GM18520 (cell line): ENCODE measurements around the gene MYO7B.

Experiments used
- ATAC-seq: cut with Tn5 transposase; IDR thresholded peaks from one replicate; pipeline ENCODE4 v1.9.1; 2021; ENCODE audit not compliant: unreplicated experiment

Gene MYO7B

DNA sequence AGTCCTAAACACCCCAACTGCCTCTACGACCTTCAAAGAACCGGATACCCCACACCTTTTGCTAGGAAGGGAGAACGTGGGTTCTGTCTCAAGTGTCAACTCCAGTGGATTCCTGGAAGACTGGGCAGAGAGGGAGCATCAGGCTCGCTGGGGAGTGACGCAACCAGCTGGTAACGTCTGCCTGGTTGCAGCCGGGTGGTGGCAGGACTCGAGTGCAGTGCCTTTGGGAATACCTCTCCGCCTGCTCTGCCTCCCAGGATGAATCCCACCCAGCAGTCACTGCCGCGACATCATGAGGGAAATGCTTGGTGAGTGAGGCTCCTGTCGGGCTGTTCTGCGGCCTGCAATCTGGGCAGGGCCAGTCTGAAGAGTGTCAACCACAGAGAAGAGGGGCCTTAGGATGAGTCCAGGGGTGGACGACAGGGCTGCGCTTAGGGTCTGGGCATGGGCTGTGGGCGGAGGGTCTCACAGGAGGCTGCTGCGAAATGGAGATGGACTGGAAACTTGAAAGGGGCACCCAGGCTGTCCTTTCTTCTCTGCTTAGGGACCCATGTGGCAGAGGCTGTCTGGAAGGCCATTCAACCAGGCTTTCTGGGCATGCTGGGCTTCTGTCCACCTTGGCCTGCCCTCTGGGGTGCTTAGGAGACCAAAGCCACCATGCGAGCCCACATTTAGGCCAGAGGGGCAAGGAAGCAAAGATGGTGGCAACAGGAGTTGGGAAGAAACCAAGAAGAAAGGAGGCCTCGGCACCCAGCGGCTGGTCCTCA is 123.3 kb downstream of the MYO7B start:
- no peak for ATAC-seq

DNA sequence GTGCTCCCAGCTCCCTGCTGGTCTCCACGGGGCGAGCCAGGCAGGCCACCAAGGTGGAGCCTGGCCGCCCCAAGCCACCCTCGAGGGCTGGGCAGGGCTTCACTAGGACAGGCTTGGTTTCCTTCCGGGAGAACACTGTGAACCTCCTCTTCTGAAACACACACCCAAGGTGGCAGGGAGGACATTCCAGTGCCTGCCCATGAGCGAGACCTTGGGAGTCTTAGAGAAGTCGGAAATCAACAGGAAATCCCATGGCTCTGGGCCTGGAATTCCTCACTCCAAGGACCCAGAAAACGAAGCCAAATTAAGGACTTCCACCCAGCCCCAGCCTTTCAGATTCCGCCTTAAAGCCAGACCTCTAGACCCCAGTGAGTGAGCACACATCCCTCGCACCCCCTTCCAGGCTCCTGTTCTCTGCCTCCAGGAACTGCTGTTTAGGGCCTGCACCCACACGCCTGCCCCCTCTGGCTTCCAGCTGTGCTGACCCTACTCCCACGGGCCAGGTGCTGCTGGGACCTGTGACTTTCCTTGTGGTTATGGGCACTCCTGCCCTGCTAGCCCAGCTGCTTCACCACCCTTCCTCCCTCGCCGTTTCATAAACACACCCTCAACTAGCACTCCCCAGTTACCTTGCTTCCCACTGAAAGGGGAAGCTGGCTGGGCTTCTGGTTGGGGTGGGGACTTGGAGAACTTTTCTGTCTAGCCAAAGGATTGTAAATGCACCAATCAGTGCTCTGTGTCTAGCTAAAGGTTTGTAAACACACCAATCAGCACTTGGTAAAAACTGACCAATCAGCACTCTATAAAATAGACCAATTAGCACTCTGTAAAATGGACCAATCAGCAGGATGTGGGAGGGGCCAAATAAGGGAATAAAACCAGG is 124.2 kb downstream of the MYO7B start:
- ATAC-seq: no peak

DNA sequence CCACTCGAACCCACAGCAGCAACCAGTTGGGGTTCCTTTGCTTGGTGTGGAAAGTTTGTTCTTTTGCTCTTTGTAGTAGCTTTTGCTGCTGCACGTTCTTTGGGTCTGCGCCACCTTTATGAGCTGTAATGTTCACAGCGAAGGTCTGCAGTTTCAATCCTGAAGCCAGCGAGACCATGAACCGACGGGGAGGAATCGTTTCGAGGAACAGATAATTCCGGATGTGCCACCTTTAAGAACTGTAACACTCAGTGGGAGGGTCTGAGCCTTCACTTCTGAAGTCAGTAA is 124.8 kb downstream of the MYO7B start:
- ATAC-seq: no peak

DNA sequence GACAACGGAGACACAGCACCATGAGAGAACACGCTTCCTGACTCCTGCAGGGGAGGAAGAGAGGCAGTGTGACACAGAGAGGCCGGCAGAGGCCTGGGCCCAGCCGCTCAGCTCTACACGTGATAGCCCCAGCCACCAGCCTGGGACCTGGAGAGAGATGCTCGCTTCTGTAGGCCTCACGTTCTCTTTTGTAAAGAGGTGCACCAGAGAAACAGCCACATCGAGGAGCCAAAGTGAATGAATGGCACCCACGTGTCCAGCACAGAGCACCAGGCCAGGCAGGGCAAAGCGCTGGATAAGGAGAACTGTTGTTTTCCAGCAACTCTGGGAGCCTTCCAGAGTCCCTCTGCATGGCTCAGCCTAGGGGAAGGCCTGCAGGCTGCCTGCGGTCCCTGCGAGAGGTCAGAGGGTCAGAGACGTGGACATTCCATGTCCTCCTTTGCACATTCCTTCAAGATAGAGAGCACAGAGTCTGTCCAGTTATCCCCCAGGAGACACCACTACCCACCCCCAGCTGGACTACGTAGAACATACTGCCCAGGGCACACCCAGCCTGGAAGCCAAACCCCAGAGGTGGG is 125.7 kb downstream of the MYO7B start:
- no peak for ATAC-seq

DNA sequence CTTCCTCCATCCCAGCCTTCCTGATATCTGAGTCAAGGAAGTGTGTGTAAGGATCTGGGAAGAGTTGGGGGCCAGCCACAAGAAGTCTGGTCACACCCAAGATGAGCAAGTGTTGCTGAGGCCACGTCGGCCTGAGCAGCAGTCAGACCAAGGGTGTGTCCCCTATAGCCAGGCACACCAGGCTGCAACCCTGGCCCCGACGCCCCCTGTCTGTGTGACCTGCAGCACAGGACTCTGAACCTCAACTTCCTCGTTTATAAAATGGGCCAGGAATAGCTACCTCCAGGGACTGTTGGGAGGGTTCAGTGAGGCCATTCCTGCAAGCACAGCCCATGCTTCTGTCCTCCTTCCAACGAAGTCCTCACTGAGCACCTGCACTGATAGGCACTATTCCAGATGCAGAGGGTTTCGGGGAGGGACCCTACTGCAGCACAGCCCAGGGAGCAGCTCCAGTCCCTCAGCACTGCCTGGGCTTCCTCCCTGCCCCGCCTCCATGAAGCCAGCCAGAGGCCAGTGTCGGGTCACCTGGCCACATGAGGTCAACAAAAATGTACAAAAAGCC is 126.5 kb downstream of the MYO7B start:
- ATAC-seq: no peak

DNA sequence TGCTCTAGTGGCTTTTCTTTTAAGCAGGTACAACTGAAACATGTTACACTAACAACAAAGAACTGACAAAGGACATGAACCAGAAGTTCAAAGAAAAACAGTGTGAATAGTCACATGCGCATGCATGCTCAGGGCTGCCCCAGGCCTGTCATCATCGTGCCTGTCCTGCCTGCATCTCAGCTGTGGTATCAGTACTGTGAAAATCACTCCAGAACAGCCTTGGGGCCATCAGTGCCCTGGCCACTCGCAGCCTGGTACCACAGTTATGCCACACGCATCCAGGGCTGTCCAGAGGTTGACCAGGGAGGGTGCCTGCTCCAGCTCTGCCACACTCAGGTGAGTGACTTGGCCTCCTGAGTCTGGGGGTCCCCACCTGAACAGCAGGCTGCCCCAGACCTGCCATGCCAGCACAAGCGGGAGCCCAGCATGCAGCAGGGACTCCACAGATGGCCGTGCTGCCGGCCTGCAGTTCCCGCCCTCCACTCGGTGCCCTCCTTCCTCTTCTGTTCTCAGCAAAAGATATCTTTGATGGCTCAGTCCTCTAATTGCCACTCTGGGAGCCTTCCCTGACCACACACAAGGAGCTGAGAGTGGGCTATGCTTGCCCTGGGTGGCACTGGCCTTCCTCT is 127.6 kb downstream of the MYO7B start:
- no peak for ATAC-seq

DNA sequence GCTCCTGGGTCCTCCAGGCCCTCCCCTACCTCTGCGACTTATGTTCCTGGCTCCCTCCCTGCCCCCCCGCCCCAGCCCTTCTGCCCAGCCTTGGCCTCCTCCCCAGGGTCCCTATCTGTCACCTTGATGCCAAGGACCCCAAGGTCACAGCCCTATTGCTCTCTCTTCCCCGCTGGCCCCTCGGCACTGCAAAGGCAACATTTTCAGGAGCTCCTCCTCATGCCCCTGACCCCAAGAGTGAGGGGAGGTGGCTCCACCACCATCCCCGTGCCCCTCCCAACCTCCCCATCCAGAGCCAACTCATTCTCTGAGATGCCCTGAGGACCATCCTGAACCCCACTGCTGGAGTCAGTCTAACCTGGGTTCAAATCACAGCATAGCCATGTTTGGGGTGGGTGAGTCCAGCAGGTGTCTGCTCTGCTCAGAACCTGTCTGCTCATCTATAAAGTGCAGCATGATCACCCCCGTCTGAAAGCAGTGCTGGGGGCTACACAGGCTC is 128.1 kb downstream of the MYO7B start:
- no peak for ATAC-seq

DNA sequence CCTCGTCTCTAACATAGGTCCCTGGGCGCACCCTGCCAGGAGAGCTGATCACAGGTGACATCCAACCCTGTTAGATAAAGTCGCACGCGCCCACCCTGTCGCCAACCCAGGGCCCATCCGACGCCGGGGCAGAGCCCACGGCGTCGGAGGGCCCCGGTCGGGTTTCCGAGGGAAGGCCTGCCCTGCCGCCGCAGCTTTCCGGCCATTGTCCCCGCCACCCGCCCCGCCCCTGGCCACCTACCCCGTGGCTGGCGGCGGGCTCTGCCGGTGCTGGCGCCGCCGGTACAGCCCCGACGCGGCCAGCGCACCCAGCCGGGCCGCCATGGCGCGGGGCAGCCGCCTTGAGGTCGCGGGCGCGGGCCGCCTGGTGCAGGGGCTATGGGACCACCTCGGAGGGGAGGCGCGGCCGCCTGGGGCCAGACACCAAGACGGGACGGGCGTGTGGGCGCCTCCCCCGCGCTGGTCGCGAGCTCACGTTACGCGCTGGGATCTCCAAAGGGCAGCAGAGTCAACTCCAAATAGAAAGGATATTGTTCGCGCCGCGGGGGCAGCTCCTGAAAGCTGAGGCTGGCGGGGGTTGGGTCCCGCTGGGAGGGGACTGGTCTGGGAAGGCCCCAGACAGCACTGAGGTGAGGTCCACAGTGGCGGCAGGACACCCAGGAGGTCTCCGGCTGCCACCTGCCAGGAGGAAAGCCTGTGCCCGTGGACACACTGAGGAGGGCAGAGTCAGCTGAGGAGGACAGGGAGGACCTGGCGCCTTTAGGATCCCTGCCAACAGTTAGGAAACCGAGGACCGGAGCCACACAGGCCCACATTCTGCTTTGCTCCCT is 128.8 kb downstream of the MYO7B start:
- ATAC-seq: no peak

DNA sequence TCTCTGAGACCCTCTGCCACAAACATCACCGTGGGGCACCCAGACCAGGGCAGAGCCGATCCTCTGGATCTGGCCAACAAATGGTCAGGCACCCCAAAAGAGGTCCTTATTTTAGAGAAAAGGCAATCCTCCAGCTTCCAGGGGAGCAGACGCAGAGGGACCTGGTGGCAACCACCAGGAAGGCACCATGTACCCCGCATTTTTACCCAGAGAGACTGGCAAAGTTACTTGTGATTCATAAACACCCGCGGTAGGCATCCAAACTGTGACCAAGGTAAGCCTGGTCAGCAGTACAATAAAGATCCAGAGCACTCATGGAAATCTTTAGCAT is 129.4 kb downstream of the MYO7B start:
- no peak for ATAC-seq

DNA sequence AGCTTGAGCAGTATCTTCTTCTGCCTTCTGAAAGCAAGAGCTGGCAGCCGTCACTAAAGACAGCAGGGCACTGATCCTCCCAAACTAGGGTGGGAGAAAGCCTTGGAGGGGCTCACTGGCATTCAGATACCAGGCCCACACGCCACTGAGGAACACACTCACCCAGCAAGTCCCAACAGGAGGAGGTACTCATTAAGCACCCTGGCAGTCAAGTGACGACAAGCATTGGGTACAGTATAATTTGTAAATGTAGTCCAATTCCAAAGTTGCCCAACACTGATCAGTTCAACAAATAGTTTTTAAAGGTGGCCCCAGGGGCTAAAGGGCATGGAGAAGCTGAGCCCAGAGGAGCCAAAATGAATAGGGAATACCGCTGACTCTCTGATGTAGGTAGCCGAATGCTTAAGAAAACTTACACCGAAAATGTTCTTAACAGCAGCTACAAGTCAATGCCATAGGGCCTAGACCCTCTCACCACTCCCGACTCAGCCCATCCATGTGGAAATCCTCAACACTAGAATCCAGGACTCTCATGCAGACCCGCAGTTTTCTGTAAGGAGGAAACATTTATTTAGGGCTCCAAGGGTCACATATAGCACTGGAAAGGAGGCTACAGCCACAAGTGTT is 129.9 kb downstream of the MYO7B start:
- ATAC-seq: no peak

DNA sequence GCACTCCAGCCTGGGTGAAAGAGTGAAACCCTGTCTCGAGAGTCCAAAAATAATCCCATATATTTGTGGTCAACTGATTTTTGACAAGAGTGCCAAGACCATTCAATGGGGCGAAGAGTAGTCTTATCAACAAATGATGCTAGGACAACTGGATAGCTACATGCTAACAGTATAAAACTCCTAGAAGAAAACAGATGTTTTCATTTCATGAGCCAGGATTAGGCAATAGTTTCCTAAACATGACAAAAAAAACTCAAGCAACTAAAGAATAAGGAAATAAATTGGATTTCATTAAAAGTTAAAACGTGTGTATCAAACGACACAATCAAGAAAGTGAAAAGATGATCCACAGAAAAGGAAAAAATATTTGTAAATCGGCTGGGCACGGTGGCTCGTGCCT is 133.6 kb downstream of the MYO7B start:
- no peak for ATAC-seq

DNA sequence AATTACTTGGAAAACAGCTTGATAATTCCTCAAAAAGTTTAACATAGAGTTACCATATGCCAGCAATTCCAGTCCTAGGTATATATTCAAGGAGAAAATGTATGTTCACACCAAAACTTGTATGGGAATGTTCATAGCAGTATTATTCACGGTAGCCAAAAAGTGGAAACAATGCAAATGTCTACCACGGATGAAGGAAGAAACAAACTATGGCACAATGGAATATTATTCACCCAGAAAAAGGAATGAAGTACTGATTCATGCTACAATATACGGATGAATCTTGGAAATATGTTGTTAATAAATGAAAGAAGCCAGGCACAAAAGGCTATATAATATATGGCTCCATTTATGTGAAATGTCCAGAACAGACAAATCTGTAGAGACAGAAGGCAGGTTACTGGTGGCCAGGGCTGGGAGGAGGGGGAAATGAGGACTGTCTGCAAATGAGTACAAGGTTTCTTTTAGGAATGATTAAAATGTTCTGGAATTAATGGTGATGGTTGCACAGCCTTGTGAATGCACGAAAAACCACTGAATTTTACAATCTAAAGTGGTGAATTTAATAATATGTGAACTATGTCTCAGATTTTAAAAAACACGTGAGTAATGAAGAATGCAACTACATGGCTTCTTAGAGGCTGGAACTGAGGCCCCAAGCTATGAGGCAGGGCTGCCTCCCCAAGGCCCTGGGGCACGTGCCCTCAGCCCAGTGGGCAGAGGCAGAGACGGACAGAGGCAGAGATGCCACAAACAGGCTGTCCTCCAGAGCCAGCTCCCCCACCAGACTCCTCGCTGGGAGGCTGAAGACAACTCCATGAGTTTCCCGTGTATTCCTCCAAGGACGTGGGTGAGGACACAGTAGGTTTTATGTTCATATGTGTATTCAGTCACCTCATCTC is 134.8 kb downstream of the MYO7B start:
- no peak for ATAC-seq

DNA sequence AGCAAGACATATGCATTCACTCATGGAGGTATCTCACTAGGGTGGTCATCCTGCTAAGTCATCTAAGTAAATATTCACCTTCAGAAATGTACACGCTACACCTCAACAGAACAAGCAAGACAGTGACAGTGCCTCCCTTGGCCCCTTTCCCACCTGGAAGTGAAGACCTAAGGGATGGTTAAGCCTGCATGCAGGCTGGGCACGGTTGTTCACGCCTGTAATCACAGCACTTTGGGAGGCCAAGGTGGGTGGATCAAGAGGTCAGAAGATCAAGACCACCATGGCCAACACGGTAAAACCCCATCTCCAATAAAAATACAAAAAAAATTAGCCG is 135.4 kb downstream of the MYO7B start:
- ATAC-seq: no peak

DNA sequence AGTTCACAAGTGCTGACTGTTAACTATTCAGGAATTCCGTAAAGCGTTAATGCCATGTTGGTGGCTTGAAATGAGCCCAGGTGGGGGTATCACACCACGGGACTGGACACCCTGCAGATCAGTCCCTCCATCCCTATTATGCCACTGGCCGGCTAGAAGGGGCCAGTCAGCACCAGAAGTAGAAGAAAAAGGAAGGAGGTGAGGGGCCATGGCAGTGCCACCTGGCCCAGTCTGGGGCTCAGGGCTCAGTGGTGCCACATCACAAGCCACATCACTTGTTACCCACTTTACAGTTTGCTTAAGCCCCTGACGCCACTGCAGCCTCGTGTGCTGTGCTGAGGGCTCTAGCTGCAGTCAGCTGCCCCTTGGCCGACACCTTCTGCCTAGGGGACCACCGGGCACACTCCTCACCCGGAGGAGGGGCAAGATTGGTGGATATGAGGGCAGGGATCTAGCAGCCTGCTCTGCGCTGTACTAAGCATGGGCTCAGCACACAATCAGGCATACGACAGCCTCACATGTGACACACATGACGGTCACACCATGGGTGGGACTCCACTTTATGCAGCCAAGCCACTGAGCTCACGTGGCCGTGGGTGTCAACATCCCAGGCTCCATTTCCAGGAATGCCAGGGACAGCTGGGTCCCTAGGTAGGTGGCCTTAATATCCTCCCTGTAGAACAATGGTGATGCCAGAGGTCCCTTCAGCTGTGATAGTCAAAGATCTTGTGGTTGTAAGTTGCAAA is 136.2 kb downstream of the MYO7B start:
- no peak for ATAC-seq

DNA sequence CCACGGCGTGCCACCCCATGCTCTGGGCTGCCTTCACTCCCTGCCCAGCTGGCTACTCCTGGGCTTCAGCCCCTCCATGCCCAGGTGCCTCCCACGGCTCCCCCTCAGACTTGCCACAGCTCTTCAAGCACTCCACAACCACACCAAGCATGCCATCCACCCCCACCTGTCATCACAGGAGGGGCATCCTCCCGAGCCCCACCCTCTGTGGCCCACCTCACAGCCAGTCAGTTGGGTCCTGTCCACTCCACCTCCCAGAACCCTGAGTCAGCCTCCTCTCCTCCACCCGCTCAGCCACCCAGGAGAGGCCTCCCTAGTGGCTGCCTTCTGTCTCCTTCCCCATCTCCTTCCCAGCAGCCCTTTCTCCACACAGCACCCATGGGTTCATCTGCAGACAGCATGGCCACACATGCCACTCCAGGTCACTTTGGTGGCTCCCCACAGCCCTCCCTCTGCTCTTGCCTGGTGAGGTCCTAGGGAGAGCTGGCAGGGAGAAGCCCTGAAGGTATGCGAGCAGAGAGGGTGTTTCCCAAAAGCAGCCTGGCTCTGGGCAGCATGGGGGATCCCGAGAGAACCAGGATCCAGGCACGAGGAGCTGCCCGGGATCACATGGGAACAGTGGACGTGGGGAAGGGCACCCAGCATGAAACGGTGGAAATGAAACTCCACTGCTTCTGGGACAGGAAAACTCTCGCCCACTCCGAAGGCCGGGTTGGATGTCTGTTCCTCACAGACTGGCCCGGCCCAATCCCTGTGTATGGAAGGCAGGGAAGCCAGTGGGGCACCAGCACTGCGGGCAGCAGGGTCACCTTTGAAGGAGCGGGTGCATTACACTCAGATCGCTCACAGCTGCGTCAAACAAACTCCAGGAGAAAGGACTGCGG is 137.1 kb downstream of the MYO7B start:
- ATAC-seq: no peak

DNA sequence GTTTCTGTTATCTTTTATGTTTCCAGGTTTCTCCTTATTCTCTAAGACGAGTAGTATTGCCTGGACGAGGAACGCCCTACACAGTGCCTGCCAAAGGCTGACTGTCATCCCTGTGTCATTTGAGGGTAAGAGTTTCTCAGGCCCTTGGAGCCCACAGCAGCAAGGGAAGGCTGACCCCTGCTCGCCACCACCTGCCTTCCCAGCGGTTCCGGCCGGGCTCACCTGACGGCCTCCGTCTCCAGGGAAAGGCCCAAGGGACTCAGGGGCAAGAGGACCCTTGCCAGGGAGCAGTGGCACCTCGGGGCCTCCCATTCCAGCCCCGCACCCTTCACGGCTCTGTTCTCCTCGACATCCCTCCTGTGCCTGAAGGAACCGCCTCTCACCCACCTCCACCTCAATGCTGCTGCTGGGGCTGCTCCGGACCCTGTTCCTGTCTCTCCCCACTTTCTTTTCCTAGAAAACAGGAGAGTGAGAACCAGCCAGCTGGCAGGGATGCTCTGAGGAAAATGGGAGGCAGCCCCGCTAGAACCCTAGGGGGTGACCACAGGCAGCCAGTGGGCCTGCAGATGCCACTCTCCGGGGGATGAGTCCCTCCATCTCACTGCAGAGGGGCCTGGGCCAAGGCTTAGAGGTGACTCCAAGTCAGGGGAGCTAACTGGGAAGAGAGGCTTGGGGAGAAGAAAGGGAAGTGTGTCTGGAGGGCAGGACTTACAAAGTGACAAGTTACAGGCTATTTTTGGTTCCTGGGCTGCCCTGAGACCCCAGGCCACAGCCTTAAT is 138.0 kb downstream of the MYO7B start:
- ATAC-seq: no peak
